ENCODE results near the gene LENEP.

- TF ChIP-seq CTCF (conservative IDR thresholded peaks at IDR 0.05; ENCODE audit: low read length) (no peak), EZH2phosphoT487 (IDR thresholded peaks at IDR 0.05; ENCODE audit: borderline replicate concordance) (no peak)
Observed at GRCh38 chr1:154993572-154994268, at the start of gene LENEP.
